OCI-LY3 (cell line): ENCODE measurements around the gene COL26A1.

Source experiments
- H2AFZ ChIP-seq: fragments of 200-600, 300-600 bp; shearing (Covaris generic); 2 replicates; pipeline ENCODE4 v1.6.0; 2014; ENCODE audit warnings: antibody characterized with exemption, low read depth, low read length
- H3K27ac ChIP-seq: fragments of 200-600, 300-600 bp; sonication (generic); 2 replicates; pipeline ENCODE4 v1.5.1; 2014; ENCODE audit warnings: mild to moderate bottlenecking, low read length, moderate library complexity, mixed read lengths
- H3K27me3 ChIP-seq: fragments of 200-600, 300-600 bp; sonication (generic); 2 replicates; pipeline ENCODE4 v1.6.1; 2014; ENCODE audit warnings: low read depth, low read length, mixed read lengths
- H3K36me3 ChIP-seq: fragments of 200-600, 300-600 bp; sonication (generic); replicated peaks from 2 replicates; pipeline ENCODE3; 2014; ENCODE audit warnings: low read depth, low read length, mixed read lengths
- H3K4me1 ChIP-seq: fragments of 300-600, 200-600 bp; sonication (generic); 2 replicates; pipeline ENCODE4 v1.6.1; 2014; ENCODE audit warnings: low read length, mixed read lengths
- H3K4me2 ChIP-seq: fragments of 200-600, 300-600 bp; sonication (generic); 2 replicates; pipeline ENCODE4 v1.6.1; 2014; ENCODE audit warnings: low read length, mixed read lengths
- H3K4me3 ChIP-seq: fragments of 300-600, 200-600 bp; sonication (generic); 2 replicates; pipeline ENCODE4 v1.5.1; 2014; ENCODE audit warnings: antibody characterized with exemption, mild to moderate bottlenecking, low read length, moderate library complexity
- H3K79me2 ChIP-seq: fragments of 300-600, 200-600 bp; shearing (Covaris generic); 2 replicates; pipeline ENCODE4 v1.6.1; 2014; ENCODE audit warnings: mild to moderate bottlenecking, low read length, mixed read lengths
- H3K9ac ChIP-seq: fragments of 300-600, 200-600 bp; shearing (Covaris generic); 2 replicates; pipeline ENCODE4 v1.6.0; 2014; ENCODE audit warnings: mild to moderate bottlenecking, low read length, moderate library complexity
- H3K9me3 ChIP-seq: fragments of 200-600, 300-600 bp; shearing (Covaris generic); 2 replicates; pipeline ENCODE4 v1.6.1; 2014; ENCODE audit warnings: low read length, mixed read lengths; ENCODE audit not compliant: insufficient read depth
- H4K20me1 ChIP-seq: fragments of 200-600, 300-600 bp; sonication (generic); 2 replicates; pipeline ENCODE4 v1.6.1; 2016; ENCODE audit warnings: low read length, mixed read lengths; ENCODE audit not compliant: insufficient read depth
- EZH2phosphoT487 ChIP-seq: fragments of 200-600 bp; shearing (Covaris generic); IDR thresholded peaks from 2 replicates; pipeline ENCODE4 v1.6.1; 2018; ENCODE audit warnings: antibody characterized with exemption, mixed run types, low read depth
- TF ChIP-seq, protein P1 (sequence below): fragments of 200-600, 300-600 bp; sonication (generic); IDR thresholded peaks from 2 replicates; pipeline ENCODE4 v1.5.1; 2014; ENCODE audit warnings: antibody characterized with exemption, low read length, low read depth

Gene COL26A1

GRCh38 chr7:101328159-101328558, 34.5 kb upstream of the COL26A1 start:
- Histone ChIP-seq H3K36me3 (no peaks in the 10 kb centered on the region), H3K27me3 (no peaks in the 10 kb centered on the region), H3K4me2 (no peak overlapping the region), H2AFZ (no peak overlapping the region), H3K9me3 (no peaks in the 10 kb centered on the region), H3K4me3 (no peak overlapping the region), H3K79me2 (no peaks in the 10 kb centered on the region), H4K20me1 (no peaks in the 10 kb centered on the region), H3K27ac (no peak overlapping the region), H3K9ac (no peak overlapping the region), H3K4me1 (no peaks in the 10 kb centered on the region)
- TF ChIP-seq, protein P1, sequence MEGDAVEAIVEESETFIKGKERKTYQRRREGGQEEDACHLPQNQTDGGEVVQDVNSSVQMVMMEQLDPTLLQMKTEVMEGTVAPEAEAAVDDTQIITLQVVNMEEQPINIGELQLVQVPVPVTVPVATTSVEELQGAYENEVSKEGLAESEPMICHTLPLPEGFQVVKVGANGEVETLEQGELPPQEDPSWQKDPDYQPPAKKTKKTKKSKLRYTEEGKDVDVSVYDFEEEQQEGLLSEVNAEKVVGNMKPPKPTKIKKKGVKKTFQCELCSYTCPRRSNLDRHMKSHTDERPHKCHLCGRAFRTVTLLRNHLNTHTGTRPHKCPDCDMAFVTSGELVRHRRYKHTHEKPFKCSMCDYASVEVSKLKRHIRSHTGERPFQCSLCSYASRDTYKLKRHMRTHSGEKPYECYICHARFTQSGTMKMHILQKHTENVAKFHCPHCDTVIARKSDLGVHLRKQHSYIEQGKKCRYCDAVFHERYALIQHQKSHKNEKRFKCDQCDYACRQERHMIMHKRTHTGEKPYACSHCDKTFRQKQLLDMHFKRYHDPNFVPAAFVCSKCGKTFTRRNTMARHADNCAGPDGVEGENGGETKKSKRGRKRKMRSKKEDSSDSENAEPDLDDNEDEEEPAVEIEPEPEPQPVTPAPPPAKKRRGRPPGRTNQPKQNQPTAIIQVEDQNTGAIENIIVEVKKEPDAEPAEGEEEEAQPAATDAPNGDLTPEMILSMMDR: no peak
- no peak for TF ChIP-seq EZH2phosphoT487

- H3K27ac ChIP-seq: no peak overlapping the region
- H2AFZ ChIP-seq: no peak overlapping the region
- H3K9me3 ChIP-seq: no peaks in the 10 kb centered on the region
- H3K27me3 ChIP-seq: no peaks in the 10 kb centered on the region
- H3K79me2 ChIP-seq: no peaks in the 10 kb centered on the region
- H3K4me3 ChIP-seq: no peak overlapping the region
- TF ChIP-seq, protein P1: no peak
- TF ChIP-seq EZH2phosphoT487: no peak
- H3K36me3 ChIP-seq: no peaks in the 10 kb centered on the region
- no peak overlapping the region for H3K9ac ChIP-seq
- no peak overlapping the region for H3K4me2 ChIP-seq
- H3K4me1 ChIP-seq: no peaks in the 10 kb centered on the region
- no peaks in the 10 kb centered on the region for H4K20me1 ChIP-seq
Observed at GRCh38 chr7:101330011-101330484, 32.6 kb upstream of the COL26A1 start.

GRCh38 chr7:101332026-101332425, 30.6 kb upstream of the COL26A1 start:
- no peak overlapping the region for H3K4me3 ChIP-seq
- no peaks in the 10 kb centered on the region for H3K79me2 ChIP-seq
- H3K4me1 ChIP-seq: no peaks in the 10 kb centered on the region
- no peaks in the 10 kb centered on the region for H3K27me3 ChIP-seq
- H3K4me2 ChIP-seq: no peak overlapping the region
- H3K9me3 ChIP-seq: no peaks in the 10 kb centered on the region
- no peak overlapping the region for H3K9ac ChIP-seq
- no peak overlapping the region for H3K27ac ChIP-seq
- TF ChIP-seq, protein P1: no peak
- no peak for TF ChIP-seq EZH2phosphoT487
- H3K36me3 ChIP-seq: no peaks in the 10 kb centered on the region
- no peak overlapping the region for H2AFZ ChIP-seq
- no peaks in the 10 kb centered on the region for H4K20me1 ChIP-seq

GRCh38 chr7:101333912-101334311, 28.8 kb upstream of the COL26A1 start:
- Histone ChIP-seq H3K36me3 (no peaks in the 10 kb centered on the region), H3K79me2 (no peaks in the 10 kb centered on the region), H4K20me1 (no peaks in the 10 kb centered on the region), H3K27me3 (no peaks in the 10 kb centered on the region), H3K4me3 (no peak overlapping the region), H2AFZ (no peak overlapping the region; the same call in 1 of the 2 replicates), H3K27ac (no peak overlapping the region), H3K9me3 (no peaks in the 10 kb centered on the region), H3K9ac (no peak overlapping the region), H3K4me2 (no peak overlapping the region), H3K4me1 (no peaks in the 10 kb centered on the region)
- TF ChIP-seq, protein P1: no peak
- no peak for TF ChIP-seq EZH2phosphoT487
